ENCODE data around the gene MACROD2.
"Not testable (repeated sequence)": the region's sequence is repeated elsewhere in the genome, so short reads cannot be mapped to it uniquely, and the experiment has no call there.

- TF ChIP-seq CTCF, POLR2A (IDR thresholded peaks at IDR 0.05): not testable (repeated sequence)
Observed at GRCh38 chr20:15377603-15378002, 1382.3 kb downstream of the MACROD2 start.

Measured in uterus (tissue), 2 donors.